Astrocyte of the hippocampus (primary cell): Measurements from ENCODE around the gene DPH2.

Experiments
- DNase-seq: peaks from one replicate; pipeline ENCODE4 v3.0.0; 2011; ENCODE audit warnings: low read depth, low spot score

DPH2 gene

GRCh38 chr1:43969746-43970466, at the start of gene DPH2:
Gene DPH2, plus strand, starts transcription at chr1:43970010. Its CDS starts 166 bp downstream, at chr1:43970176.
- DNase-seq = peak; percentile 99

- DNase-seq = no peak
These were observed 48.8 kb upstream of the DPH2 start for GRCh38 chr1:43921022-43921421.

GRCh38 chr1:43924516-43924915, 45.3 kb upstream of the DPH2 start:
- no peak for DNase-seq

GRCh38 chr1:43925846-43926245, 44.0 kb upstream of the DPH2 start:
- DNase-seq = no peak

- no peak for DNase-seq
These were observed 39.5 kb upstream of the DPH2 start for GRCh38 chr1:43930168-43930948.

- DNase-seq = no peak
These were observed 38.9 kb upstream of the DPH2 start for GRCh38 chr1:43930949-43931275.

GRCh38 chr1:43931711-43932660, 37.8 kb upstream of the DPH2 start:
- no peak for DNase-seq

GRCh38 chr1:43932786-43933385, 36.9 kb upstream of the DPH2 start:
- peak; percentile 60 for DNase-seq

- DNase-seq = peak; percentile 58
These were observed 36.3 kb upstream of the DPH2 start, which contains the start of gene ARTN for GRCh38 chr1:43933386-43934100. Gene ARTN, plus strand, starts transcription at chr1:43933801. Its CDS starts 1,856 bp downstream, at chr1:43935657.

GRCh38 chr1:43934101-43934985, 35.5 kb upstream of the DPH2 start:
- peak; percentile 85 for DNase-seq

GRCh38 chr1:43934986-43935324, 34.9 kb upstream of the DPH2 start:
- DNase-seq = no peak

- DNase-seq = no peak
These were observed 33.9 kb upstream of the DPH2 start for GRCh38 chr1:43935711-43936427.

- DNase-seq = peak; percentile 75
These were observed 33.2 kb upstream of the DPH2 start for GRCh38 chr1:43936431-43937151.

GRCh38 chr1:43937179-43937865, 32.5 kb upstream of the DPH2 start:
- no peak for DNase-seq

- no peak for DNase-seq
These were observed 31.4 kb upstream of the DPH2 start for GRCh38 chr1:43938383-43938782.

- no peak for DNase-seq
These were observed 30.8 kb upstream of the DPH2 start for GRCh38 chr1:43938892-43939587.

- no peak for DNase-seq
These were observed 27.4 kb upstream of the DPH2 start for GRCh38 chr1:43942411-43942810.
